K562 (cell line): Measurements from ENCODE around the gene SLC25A17. TPM values are rescaled to one million over a fixed set of nuclear protein-coding genes. Genes with fewer than 3 reads are reported as not detected.

Source experiments
- ARNT ChIP-seq, 2 experiments: fragments of 450-650 bp; IDR thresholded peaks; 2 replicates each; pipeline ENCODE4 v1.6.1; 2016; ENCODE audit warnings: mild to moderate bottlenecking in 1 of 2
- CHD2 ChIP-seq: IDR thresholded peaks from 2 replicates; pipeline ENCODE4 v1.6.1; 2011; ENCODE audit warnings: low read depth, low read length
- CREBBP ChIP-seq: IDR thresholded peaks from one replicate; pipeline ENCODE4 v1.6.1; 2012; ENCODE audit warnings: low read depth, mild to moderate bottlenecking, control low read depth, inconsistent platforms, low read length
- CSDE1 ChIP-seq, 2 experiments: fragments of 450-650 bp; IDR thresholded peaks; 2 replicates each; pipeline ENCODE4 v1.6.1; 2016; ENCODE audit warnings: mild to moderate bottlenecking in 1 of 2
- DACH1 ChIP-seq: fragments of 450-650 bp; IDR thresholded peaks from 2 replicates; pipeline ENCODE4 v1.6.1; 2018; ENCODE audit not compliant: partially characterized antibody
- FOSL1 ChIP-seq: fragments of 200-800 bp; sonication (Bioruptor generic); conservative IDR thresholded peaks from 2 replicates; pipeline ENCODE4 v1.6.1; 2016; ENCODE audit warnings: missing genetic modification characterization, missing compliant biosample characterization
- GABPB2 ChIP-seq: fragments of 250-450 bp; sonication (Bioruptor Pico); conservative IDR thresholded peaks from 2 replicates; pipeline ENCODE4 v1.5.1; 2021; ENCODE audit warnings: mild to moderate bottlenecking
- KDM5B ChIP-seq: fragments of 200-600 bp; sonication (generic); IDR thresholded peaks from 2 replicates; pipeline ENCODE4 v1.6.1; 2012; ENCODE audit warnings: low read depth, mild to moderate bottlenecking, moderate library complexity, low read length, control low read depth, inconsistent platforms; ENCODE audit not compliant: insufficient replicate concordance
- KLF1 ChIP-seq: fragments of 450-650 bp; IDR thresholded peaks from 2 replicates; pipeline ENCODE4 v1.6.1; 2016; ENCODE audit warnings: missing genetic modification characterization, missing compliant biosample characterization
- NONO ChIP-seq, 2 experiments: fragments of 200-400 bp in 1 of 2; fragments of 450-650 bp in 1 of 2; formaldehyde crosslinking in 1 of 2; IDR thresholded peaks; 2 replicates each; pipeline ENCODE4 v1.6.1; 2017; ENCODE audit warnings: low read depth in 2 of 2, mild to moderate bottlenecking in 2 of 2, moderate library complexity in 2 of 2, low read length in 1 of 2
- PHB2 ChIP-seq: fragments of 450-650 bp; IDR thresholded peaks from 2 replicates; pipeline ENCODE4 v1.6.1; 2017; ENCODE audit warnings: low read depth
- SOX6 ChIP-seq: fragments of 450-650 bp; IDR thresholded peaks from 2 replicates; pipeline ENCODE4 v1.6.1; 2014; ENCODE audit warnings: mild to moderate bottlenecking
- STAT5B ChIP-seq: fragments of 250-450 bp; sonication (Bioruptor Pico); IDR thresholded peaks from 2 replicates; pipeline ENCODE4 v1.8.0; 2021; ENCODE audit warnings: mild to moderate bottlenecking, inconsistent platforms
- ZBED1 ChIP-seq: IDR thresholded peaks from 2 replicates; pipeline ENCODE4 v1.6.1; 2014
- ZBTB17 ChIP-seq: fragments of 450-650 bp; formaldehyde crosslinking; IDR thresholded peaks from 2 replicates; pipeline ENCODE4 v1.4.0; 2020; ENCODE audit warnings: mild to moderate bottlenecking
- ZNF253 ChIP-seq: fragments of 250-450 bp; sonication (Bioruptor Pico); conservative IDR thresholded peaks from 2 replicates; pipeline ENCODE4 v1.6.1; 2021; ENCODE audit warnings: mild to moderate bottlenecking
- ZNF274 ChIP-seq: IDR thresholded peaks from 2 replicates; pipeline ENCODE4 v1.6.1; 2011; ENCODE audit warnings: low read depth, mild to moderate bottlenecking, low read length, moderate library complexity, borderline replicate concordance
- ZNF282 ChIP-seq: sonication (generic); formaldehyde crosslinking; IDR thresholded peaks from 2 replicates; pipeline ENCODE4 v1.8.1; 2023; ENCODE audit warnings: missing genetic modification reagents
- ZNF41 ChIP-seq: fragments of 250-450 bp; sonication (Bioruptor Pico); conservative IDR thresholded peaks from 2 replicates; pipeline ENCODE4 v1.4.0; 2020; ENCODE audit warnings: mild to moderate bottlenecking
- polyA plus RNA-seq, 8 experiments: library from polyadenylated mRNA; depleted of rRNA in 4 of 8; stranded (reverse) in 5 of 8; unstranded in 3 of 8; fragments of >200 nt; fragmentation: Nextera tagmentation in 2 of 8; fragmentation: Illumina TruSeq in 1 of 8; extraction: Ambion mirVana in 2 of 8; extraction: Trizol in 1 of 8; gene quantifications; 2 replicates each; pipeline versions ENCODE4 v1.2.1 to v1.2.3, GENCODE V29; 2011 to 2014; ENCODE audit warnings: inconsistent platforms in 1 of 8, missing spikeins in 1 of 8
- total RNA-seq, 7 experiments: library from RNA; depleted of rRNA in 6 of 7; stranded (reverse); fragments of >200 nt in 6 of 7; fragmentation: Illumina TruSeq in 2 of 7; extraction: Trizol in 2 of 7; gene quantifications; 2 replicates each; pipeline versions ENCODE4 v1.2.1 to v1.2.3, GENCODE V29; 2011 to 2021; ENCODE audit warnings: low replicate concordance in 1 of 7
- TF ChIP-seq, protein P1 (sequence below): sonication (generic); formaldehyde crosslinking; IDR thresholded peaks from 2 replicates; pipeline ENCODE4 v1.8.1; 2022; ENCODE audit warnings: missing genetic modification reagents
- TF ChIP-seq, protein P2 (sequence below): sonication (generic); formaldehyde crosslinking; IDR thresholded peaks from 2 replicates; pipeline ENCODE4 v1.8.0; 2023; ENCODE audit warnings: missing genetic modification reagents, mild to moderate bottlenecking, borderline replicate concordance
- TF ChIP-seq, protein P3 (sequence below): fragments of 450-650 bp; formaldehyde crosslinking; conservative IDR thresholded peaks from 2 replicates; pipeline ENCODE4 v1.4.0; 2022; ENCODE audit warnings: mild to moderate bottlenecking, missing genetic modification characterization

The SLC25A17 gene
- total and polyA plus RNA-seq, 9 of the 15 experiments (the other 6 are each of a cell fraction or from before 2014, with no cell fraction given) = 32.6 to 136 (median 56.2) TPM

DNA sequence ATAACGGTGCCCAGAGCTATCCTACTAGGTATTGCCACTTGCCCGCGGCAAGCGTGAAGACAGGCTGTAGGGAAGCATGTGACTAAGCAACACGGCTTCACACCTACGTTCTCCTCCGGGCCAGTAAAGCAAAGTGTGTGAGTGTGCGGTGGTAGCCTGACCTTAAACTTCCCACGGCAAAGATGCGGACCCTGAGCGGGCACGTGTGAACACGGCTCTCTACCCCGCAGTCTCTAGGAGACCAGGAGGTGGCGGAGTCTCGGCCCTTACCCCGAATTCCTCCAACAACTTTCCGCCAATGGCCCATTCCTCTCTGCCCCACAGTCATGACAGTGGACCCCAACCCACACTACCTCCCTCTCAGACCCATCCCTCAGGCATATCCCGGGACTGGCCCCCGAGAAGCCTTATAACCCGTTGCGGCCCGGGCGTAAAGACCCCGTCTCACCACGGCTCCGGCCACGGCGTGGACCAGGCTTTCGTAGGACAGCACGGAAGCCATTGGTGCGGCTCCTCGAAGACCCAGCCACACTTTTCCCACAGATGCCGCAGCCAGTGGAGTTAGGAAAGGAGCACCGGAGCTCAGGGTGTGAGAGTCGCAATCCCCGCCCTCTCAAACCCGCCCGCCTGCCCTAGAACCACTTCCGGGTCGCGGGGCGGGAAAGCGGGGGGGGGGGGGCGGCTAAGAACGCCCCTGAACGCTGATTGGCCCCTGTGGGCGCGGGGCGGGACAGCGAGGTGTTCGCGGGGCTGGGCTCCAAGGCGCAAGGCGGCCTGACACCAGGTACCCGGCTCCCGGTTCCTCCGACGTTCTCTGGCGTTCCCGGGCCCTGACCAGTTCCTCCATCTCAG is at the start of gene SLC25A17 (continued):
- TF ChIP-seq ZNF253 (CRISPR knock-in tag) (no peak), CHD2 (no peak), SOX6 (no peak), NONO (IDR thresholded peaks at IDR 0.05; ENCODE audit: low read depth in 2 of 2, low read length in 1 of 2) (no peak), CREBBP (no peak), FOSL1 (tag) (0 out of 2 replicates have a peak, but pooled peaks have one; percentile 14), GABPB2 (CRISPR knock-in tag) (no peak), KDM5B (no peak), STAT5B (CRISPR knock-in tag) (no peak), ZNF282 (CRISPR knock-in tag) (no peak), ZBTB17 (CRISPR knock-in tag) (no peak), PHB2 (no peak), DACH1 (no peak), ZNF41 (no peak), ARNT (IDR thresholded peaks at IDR 0.05) (no peak), ZNF274 (no peak), KLF1 (tag) (no peak), ZBED1 (no peak), CSDE1 (IDR thresholded peaks at IDR 0.05) (no peak)
- TF ChIP-seq, protein P1, sequence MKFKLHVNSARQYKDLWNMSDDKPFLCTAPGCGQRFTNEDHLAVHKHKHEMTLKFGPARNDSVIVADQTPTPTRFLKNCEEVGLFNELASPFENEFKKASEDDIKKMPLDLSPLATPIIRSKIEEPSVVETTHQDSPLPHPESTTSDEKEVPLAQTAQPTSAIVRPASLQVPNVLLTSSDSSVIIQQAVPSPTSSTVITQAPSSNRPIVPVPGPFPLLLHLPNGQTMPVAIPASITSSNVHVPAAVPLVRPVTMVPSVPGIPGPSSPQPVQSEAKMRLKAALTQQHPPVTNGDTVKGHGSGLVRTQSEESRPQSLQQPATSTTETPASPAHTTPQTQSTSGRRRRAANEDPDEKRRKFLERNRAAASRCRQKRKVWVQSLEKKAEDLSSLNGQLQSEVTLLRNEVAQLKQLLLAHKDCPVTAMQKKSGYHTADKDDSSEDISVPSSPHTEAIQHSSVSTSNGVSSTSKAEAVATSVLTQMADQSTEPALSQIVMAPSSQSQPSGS (CRISPR knock-in tag) = no peak
- TF ChIP-seq, protein P2, sequence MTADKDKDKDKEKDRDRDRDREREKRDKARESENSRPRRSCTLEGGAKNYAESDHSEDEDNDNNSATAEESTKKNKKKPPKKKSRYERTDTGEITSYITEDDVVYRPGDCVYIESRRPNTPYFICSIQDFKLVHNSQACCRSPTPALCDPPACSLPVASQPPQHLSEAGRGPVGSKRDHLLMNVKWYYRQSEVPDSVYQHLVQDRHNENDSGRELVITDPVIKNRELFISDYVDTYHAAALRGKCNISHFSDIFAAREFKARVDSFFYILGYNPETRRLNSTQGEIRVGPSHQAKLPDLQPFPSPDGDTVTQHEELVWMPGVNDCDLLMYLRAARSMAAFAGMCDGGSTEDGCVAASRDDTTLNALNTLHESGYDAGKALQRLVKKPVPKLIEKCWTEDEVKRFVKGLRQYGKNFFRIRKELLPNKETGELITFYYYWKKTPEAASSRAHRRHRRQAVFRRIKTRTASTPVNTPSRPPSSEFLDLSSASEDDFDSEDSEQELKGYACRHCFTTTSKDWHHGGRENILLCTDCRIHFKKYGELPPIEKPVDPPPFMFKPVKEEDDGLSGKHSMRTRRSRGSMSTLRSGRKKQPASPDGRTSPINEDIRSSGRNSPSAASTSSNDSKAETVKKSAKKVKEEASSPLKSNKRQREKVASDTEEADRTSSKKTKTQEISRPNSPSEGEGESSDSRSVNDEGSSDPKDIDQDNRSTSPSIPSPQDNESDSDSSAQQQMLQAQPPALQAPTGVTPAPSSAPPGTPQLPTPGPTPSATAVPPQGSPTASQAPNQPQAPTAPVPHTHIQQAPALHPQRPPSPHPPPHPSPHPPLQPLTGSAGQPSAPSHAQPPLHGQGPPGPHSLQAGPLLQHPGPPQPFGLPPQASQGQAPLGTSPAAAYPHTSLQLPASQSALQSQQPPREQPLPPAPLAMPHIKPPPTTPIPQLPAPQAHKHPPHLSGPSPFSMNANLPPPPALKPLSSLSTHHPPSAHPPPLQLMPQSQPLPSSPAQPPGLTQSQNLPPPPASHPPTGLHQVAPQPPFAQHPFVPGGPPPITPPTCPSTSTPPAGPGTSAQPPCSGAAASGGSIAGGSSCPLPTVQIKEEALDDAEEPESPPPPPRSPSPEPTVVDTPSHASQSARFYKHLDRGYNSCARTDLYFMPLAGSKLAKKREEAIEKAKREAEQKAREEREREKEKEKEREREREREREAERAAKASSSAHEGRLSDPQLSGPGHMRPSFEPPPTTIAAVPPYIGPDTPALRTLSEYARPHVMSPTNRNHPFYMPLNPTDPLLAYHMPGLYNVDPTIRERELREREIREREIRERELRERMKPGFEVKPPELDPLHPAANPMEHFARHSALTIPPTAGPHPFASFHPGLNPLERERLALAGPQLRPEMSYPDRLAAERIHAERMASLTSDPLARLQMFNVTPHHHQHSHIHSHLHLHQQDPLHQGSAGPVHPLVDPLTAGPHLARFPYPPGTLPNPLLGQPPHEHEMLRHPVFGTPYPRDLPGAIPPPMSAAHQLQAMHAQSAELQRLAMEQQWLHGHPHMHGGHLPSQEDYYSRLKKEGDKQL (CRISPR knock-in tag) = no peak
- TF ChIP-seq, protein P3, sequence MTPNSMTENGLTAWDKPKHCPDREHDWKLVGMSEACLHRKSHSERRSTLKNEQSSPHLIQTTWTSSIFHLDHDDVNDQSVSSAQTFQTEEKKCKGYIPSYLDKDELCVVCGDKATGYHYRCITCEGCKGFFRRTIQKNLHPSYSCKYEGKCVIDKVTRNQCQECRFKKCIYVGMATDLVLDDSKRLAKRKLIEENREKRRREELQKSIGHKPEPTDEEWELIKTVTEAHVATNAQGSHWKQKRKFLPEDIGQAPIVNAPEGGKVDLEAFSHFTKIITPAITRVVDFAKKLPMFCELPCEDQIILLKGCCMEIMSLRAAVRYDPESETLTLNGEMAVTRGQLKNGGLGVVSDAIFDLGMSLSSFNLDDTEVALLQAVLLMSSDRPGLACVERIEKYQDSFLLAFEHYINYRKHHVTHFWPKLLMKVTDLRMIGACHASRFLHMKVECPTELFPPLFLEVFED (CRISPR knock-in tag) = no peak
